Ishikawa (cell line): Measurements from ENCODE around the gene FAM216B.

Experiments used
- CEBPB ChIP-seq: IDR thresholded peaks from 2 replicates; pipeline ENCODE4 v1.6.1; 2012
- CREB1 ChIP-seq: IDR thresholded peaks from 2 replicates; pipeline ENCODE4 v1.6.1; 2012; ENCODE audit warnings: low read depth
- EGR1 ChIP-seq: IDR thresholded peaks from 2 replicates; pipeline ENCODE4 v1.6.1; 2012
- EP300 ChIP-seq: IDR thresholded peaks from 2 replicates; pipeline ENCODE4 v1.6.1; 2012; ENCODE audit warnings: borderline replicate concordance
- FOXM1 ChIP-seq: IDR thresholded peaks from 2 replicates; pipeline ENCODE4 v1.6.1; 2012; ENCODE audit warnings: low read depth, borderline replicate concordance
- NFIC ChIP-seq: IDR thresholded peaks from 2 replicates; pipeline ENCODE4 v1.6.1; 2012
- RAD21 ChIP-seq: IDR thresholded peaks from 2 replicates; pipeline ENCODE4 v1.6.1; 2012; ENCODE audit warnings: low read depth
- TAF1 ChIP-seq: IDR thresholded peaks from 2 replicates; pipeline ENCODE4 v1.6.1; 2012; ENCODE audit warnings: low read depth, mild to moderate bottlenecking
- TCF12 ChIP-seq: IDR thresholded peaks from 2 replicates; pipeline ENCODE4 v1.6.1; 2012; ENCODE audit warnings: low read depth
- TEAD4 ChIP-seq: IDR thresholded peaks from 2 replicates; pipeline ENCODE4 v1.6.1; 2012
- YY1 ChIP-seq: IDR thresholded peaks from 2 replicates; pipeline ENCODE4 v1.6.1; 2012; ENCODE audit warnings: low read depth
- TF ChIP-seq, protein P1 (sequence below): IDR thresholded peaks from 2 replicates; pipeline ENCODE4 v1.6.1; 2012; ENCODE audit warnings: low read depth, mild to moderate bottlenecking
- TF ChIP-seq, protein P2 (sequence below): IDR thresholded peaks from 2 replicates; pipeline ENCODE4 v1.6.1; 2012

DNA sequence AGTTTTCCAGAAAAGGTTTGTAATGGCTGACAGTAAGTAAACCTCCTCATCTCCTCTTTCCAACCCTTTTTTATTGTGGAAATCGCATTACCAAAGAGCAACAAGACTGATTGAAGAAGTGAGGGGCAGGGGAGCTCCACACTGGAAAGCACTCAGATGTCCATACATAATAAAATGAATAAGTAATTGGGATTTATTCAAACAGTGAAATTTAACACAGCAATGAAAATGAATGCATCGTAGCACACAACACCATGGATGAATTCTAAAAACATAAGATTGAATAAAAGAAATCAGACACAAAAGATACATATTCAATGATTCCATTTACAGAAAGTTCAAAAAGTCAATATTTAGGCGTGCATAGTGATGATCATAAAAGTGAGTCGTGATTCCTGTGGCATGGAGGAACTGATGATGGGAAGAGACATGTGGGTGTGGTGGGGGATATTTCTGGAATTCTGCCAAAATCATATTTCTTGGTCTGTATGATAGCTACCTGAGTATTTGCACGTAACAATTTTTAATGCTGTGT lies 18.8 kb downstream of the FAM216B start:
- no peak for TF ChIP-seq CREB1
- TF ChIP-seq EP300 = no peak
- TF ChIP-seq, protein P1, sequence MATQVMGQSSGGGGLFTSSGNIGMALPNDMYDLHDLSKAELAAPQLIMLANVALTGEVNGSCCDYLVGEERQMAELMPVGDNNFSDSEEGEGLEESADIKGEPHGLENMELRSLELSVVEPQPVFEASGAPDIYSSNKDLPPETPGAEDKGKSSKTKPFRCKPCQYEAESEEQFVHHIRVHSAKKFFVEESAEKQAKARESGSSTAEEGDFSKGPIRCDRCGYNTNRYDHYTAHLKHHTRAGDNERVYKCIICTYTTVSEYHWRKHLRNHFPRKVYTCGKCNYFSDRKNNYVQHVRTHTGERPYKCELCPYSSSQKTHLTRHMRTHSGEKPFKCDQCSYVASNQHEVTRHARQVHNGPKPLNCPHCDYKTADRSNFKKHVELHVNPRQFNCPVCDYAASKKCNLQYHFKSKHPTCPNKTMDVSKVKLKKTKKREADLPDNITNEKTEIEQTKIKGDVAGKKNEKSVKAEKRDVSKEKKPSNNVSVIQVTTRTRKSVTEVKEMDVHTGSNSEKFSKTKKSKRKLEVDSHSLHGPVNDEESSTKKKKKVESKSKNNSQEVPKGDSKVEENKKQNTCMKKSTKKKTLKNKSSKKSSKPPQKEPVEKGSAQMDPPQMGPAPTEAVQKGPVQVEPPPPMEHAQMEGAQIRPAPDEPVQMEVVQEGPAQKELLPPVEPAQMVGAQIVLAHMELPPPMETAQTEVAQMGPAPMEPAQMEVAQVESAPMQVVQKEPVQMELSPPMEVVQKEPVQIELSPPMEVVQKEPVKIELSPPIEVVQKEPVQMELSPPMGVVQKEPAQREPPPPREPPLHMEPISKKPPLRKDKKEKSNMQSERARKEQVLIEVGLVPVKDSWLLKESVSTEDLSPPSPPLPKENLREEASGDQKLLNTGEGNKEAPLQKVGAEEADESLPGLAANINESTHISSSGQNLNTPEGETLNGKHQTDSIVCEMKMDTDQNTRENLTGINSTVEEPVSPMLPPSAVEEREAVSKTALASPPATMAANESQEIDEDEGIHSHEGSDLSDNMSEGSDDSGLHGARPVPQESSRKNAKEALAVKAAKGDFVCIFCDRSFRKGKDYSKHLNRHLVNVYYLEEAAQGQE = no peak
- no peak for TF ChIP-seq CEBPB
- TF ChIP-seq TEAD4 = no peak
- no peak for TF ChIP-seq TCF12
- TF ChIP-seq FOXM1 = no peak
- no peak for TF ChIP-seq YY1
- no peak for TF ChIP-seq TAF1
- no peak for TF ChIP-seq RAD21
- TF ChIP-seq, protein P2, sequence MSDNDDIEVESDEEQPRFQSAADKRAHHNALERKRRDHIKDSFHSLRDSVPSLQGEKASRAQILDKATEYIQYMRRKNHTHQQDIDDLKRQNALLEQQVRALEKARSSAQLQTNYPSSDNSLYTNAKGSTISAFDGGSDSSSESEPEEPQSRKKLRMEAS = no peak
- no peak for TF ChIP-seq EGR1
- TF ChIP-seq NFIC = no peak
